HAP-1 (cell line): Measurements from ENCODE around the gene LEP.

ENCODE experiments used
- DNase-seq, 2 experiments: peaks; one replicate each; pipeline ENCODE4 v3.0.0-alpha.2; 2016 to 2020; ENCODE audit warnings: low spot score in 2 of 2
- H3K27me3 ChIP-seq: fragments of 250-450 bp; sonication (Bioruptor Pico); 2 replicates; pipeline ENCODE4 v1.5.1; 2020; ENCODE audit warnings: low read depth, mild to moderate bottlenecking, moderate library complexity
- H3K36me3 ChIP-seq: fragments of 250-450 bp; sonication (Bioruptor Pico); replicated peaks from 2 replicates; pipeline ENCODE4 v1.5.1; 2020; ENCODE audit warnings: mild to moderate bottlenecking
- H3K4me1 ChIP-seq: fragments of 250-450 bp; sonication (Bioruptor Pico); 2 replicates; pipeline ENCODE4 v1.5.1; 2020; ENCODE audit warnings: mild to moderate bottlenecking
- H3K4me3 ChIP-seq: fragments of 250-450 bp; sonication (Bioruptor Pico); 2 replicates; pipeline ENCODE4 v1.5.1; 2020; ENCODE audit warnings: mild to moderate bottlenecking, moderate library complexity
- H3K9me3 ChIP-seq: fragments of 250-450 bp; sonication (Bioruptor Pico); 2 replicates; pipeline ENCODE4 v1.5.1; 2020; ENCODE audit warnings: mild to moderate bottlenecking, moderate library complexity
- in situ Hi-C: fragments of 300-500 bp; cut with MboI; formaldehyde crosslinking; loops from 3 replicates; pipeline ENCODE4 v1.14.3; 2020; ENCODE audit warnings: low sequenced_read_pairs, inconsistent platforms, mixed read lengths

Gene LEP

GRCh38 chr7:128264477-128264876 is 23.4 kb downstream of the LEP start:
- Histone ChIP-seq H3K9me3 (no peaks in the 10 kb centered on the region), H3K4me1 (peaks cover 10% of the 10 kb centered on the region), H3K36me3 (no peaks in the 10 kb centered on the region), H3K4me3 (no peak overlapping the region), H3K27me3 (no peaks in the 10 kb centered on the region)
- DNase-seq: no peak
- in situ Hi-C loops: no loop called here

- Histone ChIP-seq H3K36me3 (no peaks in the 10 kb centered on the region), H3K4me3 (no peak overlapping the region), H3K4me1 (peaks cover 10% of the 10 kb centered on the region), H3K27me3 (no peaks in the 10 kb centered on the region), H3K9me3 (no peaks in the 10 kb centered on the region)
- in situ Hi-C loops: no loop called here
- DNase-seq: no peak
These were observed 24.3 kb downstream of the LEP start for GRCh38 chr7:128265156-128265905.

GRCh38 chr7:128265906-128266300 is 24.8 kb downstream of the LEP start:
- Histone ChIP-seq H3K4me1 (peaks cover 10% of the 10 kb centered on the region), H3K9me3 (no peaks in the 10 kb centered on the region), H3K27me3 (no peaks in the 10 kb centered on the region), H3K36me3 (no peaks in the 10 kb centered on the region), H3K4me3 (no peak overlapping the region)
- DNase-seq: no peak
- in situ Hi-C loops: no loop called here

- H3K9me3 ChIP-seq: no peaks in the 10 kb centered on the region
- no peaks in the 10 kb centered on the region for H3K36me3 ChIP-seq
- no peaks in the 10 kb centered on the region for H3K27me3 ChIP-seq
- in situ Hi-C loops: no loop called here
- no peak overlapping the region for H3K4me3 ChIP-seq
- no peak for DNase-seq
- peaks cover 10% of the 10 kb centered on the region for H3K4me1 ChIP-seq
These were observed 25.4 kb downstream of the LEP start for GRCh38 chr7:128266529-128266882.

- Histone ChIP-seq H3K27me3 (no peaks in the 10 kb centered on the region), H3K9me3 (no peaks in the 10 kb centered on the region), H3K36me3 (no peaks in the 10 kb centered on the region), H3K4me3 (no peak overlapping the region), H3K4me1 (peaks cover 10% of the 10 kb centered on the region)
- DNase-seq: peak; percentile 12 to 69
- in situ Hi-C loops: no loop called here
These were observed 26.0 kb downstream of the LEP start for GRCh38 chr7:128266883-128267594.

GRCh38 chr7:128267595-128267924 is 26.5 kb downstream of the LEP start:
- in situ Hi-C loops: no loop called here
- Histone ChIP-seq H3K4me3 (no peak overlapping the region), H3K9me3 (no peaks in the 10 kb centered on the region), H3K36me3 (no peaks in the 10 kb centered on the region), H3K4me1 (peaks cover 10% of the 10 kb centered on the region), H3K27me3 (no peaks in the 10 kb centered on the region)
- DNase-seq: no peak

- Histone ChIP-seq H3K4me1 (peaks cover 10% of the 10 kb centered on the region), H3K36me3 (no peaks in the 10 kb centered on the region), H3K9me3 (no peaks in the 10 kb centered on the region), H3K4me3 (no peak overlapping the region), H3K27me3 (no peaks in the 10 kb centered on the region)
- DNase-seq: no peak
- in situ Hi-C loops: no loop called here
These were observed 27.2 kb downstream of the LEP start for GRCh38 chr7:128268233-128268632.

GRCh38 chr7:128270826-128271272 is 29.8 kb downstream of the LEP start:
- H3K9me3 ChIP-seq: no peaks in the 10 kb centered on the region
- no peaks in the 10 kb centered on the region for H3K27me3 ChIP-seq
- no peak overlapping the region for H3K4me3 ChIP-seq
- H3K4me1 ChIP-seq: peaks cover 10% of the 10 kb centered on the region
- DNase-seq: no peak
- H3K36me3 ChIP-seq: no peaks in the 10 kb centered on the region
- in situ Hi-C loops: no loop called here

GRCh38 chr7:128271471-128271941 is 30.4 kb downstream of the LEP start:
- no peaks in the 10 kb centered on the region for H3K36me3 ChIP-seq
- H3K9me3 ChIP-seq: no peaks in the 10 kb centered on the region
- in situ Hi-C loops: no loop called here
- no peaks in the 10 kb centered on the region for H3K27me3 ChIP-seq
- DNase-seq: no peak
- no peak overlapping the region for H3K4me3 ChIP-seq
- H3K4me1 ChIP-seq: peaks cover 10% of the 10 kb centered on the region

GRCh38 chr7:128271942-128272481 is 30.9 kb downstream of the LEP start:
- no peaks in the 10 kb centered on the region for H3K36me3 ChIP-seq
- no peaks in the 10 kb centered on the region for H3K9me3 ChIP-seq
- H3K27me3 ChIP-seq: no peaks in the 10 kb centered on the region
- in situ Hi-C loops: no loop called here
- DNase-seq: no peak
- no peak overlapping the region for H3K4me3 ChIP-seq
- H3K4me1 ChIP-seq: peaks cover 5% of the 10 kb centered on the region

- Histone ChIP-seq H3K4me3 (no peak overlapping the region), H3K9me3 (no peaks in the 10 kb centered on the region), H3K4me1 (no peaks in the 10 kb centered on the region), H3K36me3 (no peaks in the 10 kb centered on the region), H3K27me3 (no peaks in the 10 kb centered on the region)
- in situ Hi-C loops: no loop called here
- no peak for DNase-seq
These were observed 33.3 kb downstream of the LEP start for GRCh38 chr7:128274246-128274883.

GRCh38 chr7:128274884-128275603 is 34.0 kb downstream of the LEP start:
- H3K9me3 ChIP-seq: no peaks in the 10 kb centered on the region
- H3K36me3 ChIP-seq: no peaks in the 10 kb centered on the region
- no peak overlapping the region for H3K4me3 ChIP-seq
- H3K27me3 ChIP-seq: no peaks in the 10 kb centered on the region
- in situ Hi-C loops: no loop called here
- DNase-seq: no peak
- H3K4me1 ChIP-seq: no peaks in the 10 kb centered on the region

- Histone ChIP-seq H3K4me3 (no peak overlapping the region), H3K36me3 (no peaks in the 10 kb centered on the region), H3K27me3 (no peaks in the 10 kb centered on the region), H3K9me3 (peaks cover 2% of the 10 kb centered on the region; the same call in 1 of the 2 replicates), H3K4me1 (no peaks in the 10 kb centered on the region)
- DNase-seq: no peak
- in situ Hi-C loops: no loop called here
These were observed 34.6 kb downstream of the LEP start for GRCh38 chr7:128275681-128276080.
